K562 (cell line): ENCODE measurements around the gene TRMT10B. TPM values are rescaled to one million over a fixed set of nuclear protein-coding genes. Genes with fewer than 3 reads are reported as not detected.

Experiments used
- ATAC-seq: fragments of 200-7000 bp; cut with Tn5 transposase; 3 replicates; pipeline ENCODE4 v1.9.1; 2020; ENCODE audit warnings: moderate library complexity
- BruUV-seq: library from RNA; stranded (reverse); fragments of 400-500 nt; replicated peaks from 2 replicates; lab custom pipeline; 2021; lab: Mats Ljungman, UMichigan
- CTCF ChIA-PET: fragments of 300-600 bp; formaldehyde crosslinking; extraction: SDS; loops from one replicate; lab custom pipeline; 2021; ENCODE audit warnings: low intra/inter-chr PET ratio; lab: Yijun Ruan, JAX
- POLR2A ChIA-PET: fragments of 300-600, 350-650 bp; sonication (Branson Sonifier 250); formaldehyde crosslinking; extraction: SDS; loops from one replicate; lab custom pipeline; 2021; ENCODE audit warnings: antibody characterized with exemption, inconsistent platforms; lab: Yijun Ruan, JAX
- DNase-seq, 4 experiments: peaks; one replicate each; pipeline versions ENCODE4 v3.0.0 to v3.0.0-alpha.2; 2011 to 2018; ENCODE audit warnings: low spot score in 3 of 4, mixed read lengths in 3 of 4; ENCODE audit errors: extremely low read depth in 1 of 4
- FAIRE-seq: peaks from 2 replicates; lab custom pipeline; 2011; peaks lifted over from hg19 to GRCh38; lab: Jason Lieb, UNC
- H2AFZ ChIP-seq: 2 replicates; pipeline ENCODE4 v1.6.0; 2011; ENCODE audit warnings: low read depth, low read length, control low read depth, inconsistent platforms
- H3K27ac ChIP-seq: fragments of 200-600 bp; 3 replicates; pipeline ENCODE4 v1.8.0; 2011; ENCODE audit warnings: low read depth, mild to moderate bottlenecking, control low read depth, inconsistent platforms, low read length, moderate library complexity, mixed read lengths; ENCODE audit errors: extremely low read depth
- H3K27me3 ChIP-seq, 2 experiments: fragments of 300-600 bp in 1 of 2; 2 replicates in 1 of 2; 3 replicates in 1 of 2; pipeline versions ENCODE4 v1.6.0 to v1.8.0; 2011; ENCODE audit warnings: inconsistent platforms in 2 of 2, low read length in 2 of 2, mild to moderate bottlenecking in 1 of 2, mixed read lengths in 1 of 2, moderate library complexity in 1 of 2; ENCODE audit not compliant: control insufficient read depth in 2 of 2, insufficient read depth in 2 of 2
- H3K36me3 ChIP-seq: fragments of 300-600 bp; 3 replicates; pipeline ENCODE4 v1.8.0; 2011; ENCODE audit warnings: mild to moderate bottlenecking, low read length, inconsistent platforms; ENCODE audit not compliant: control insufficient read depth, insufficient read depth
- H3K4me1 ChIP-seq, 2 experiments: fragments of 200-600 bp in 1 of 2; replicated peaks in 1 of 2; 2 replicates in 1 of 2; 3 replicates in 1 of 2; pipeline versions ENCODE4 v1.5.1 to v1.8.0; 2011; ENCODE audit warnings: inconsistent platforms in 2 of 2, low read length in 2 of 2, mild to moderate bottlenecking in 1 of 2, mixed read lengths in 1 of 2, moderate library complexity in 1 of 2; ENCODE audit not compliant: control insufficient read depth in 2 of 2, insufficient read depth in 2 of 2
- H3K4me2 ChIP-seq: 2 replicates; pipeline ENCODE4 v1.6.1; 2011; ENCODE audit warnings: low read length, control low read depth, inconsistent platforms, mixed read lengths; ENCODE audit not compliant: insufficient read depth
- H3K4me3 ChIP-seq: fragments of 200-600 bp; sonication (generic), shearing (Covaris generic); 2 replicates; pipeline ENCODE4 v1.5.1; 2016; ENCODE audit warnings: control low read depth, inconsistent platforms
- H3K79me2 ChIP-seq: fragments of 200-600 bp; 3 replicates; pipeline ENCODE4 v1.8.0; 2011; ENCODE audit warnings: low read length, inconsistent platforms; ENCODE audit not compliant: control insufficient read depth, insufficient read depth
- H3K9ac ChIP-seq, 2 experiments: 2 replicates each; pipeline versions ENCODE4 v1.6.0 to v1.6.1; 2011; ENCODE audit warnings: low read depth in 2 of 2, low read length in 2 of 2, control low read depth in 1 of 2, inconsistent platforms in 1 of 2, mild to moderate bottlenecking in 1 of 2, mixed read lengths in 1 of 2; ENCODE audit not compliant: insufficient read depth in 1 of 2
- H3K9me1 ChIP-seq: one replicate; pipeline ENCODE4 v1.6.0; 2011; ENCODE audit warnings: inconsistent platforms, mild to moderate bottlenecking, low read length, moderate library complexity; ENCODE audit not compliant: control insufficient read depth, insufficient read depth
- H3K9me3 ChIP-seq: replicated peaks from 2 replicates; pipeline ENCODE4 v1.5.1; 2011; ENCODE audit warnings: low read depth, low read length, inconsistent platforms; ENCODE audit not compliant: control insufficient read depth, insufficient read depth
- H4K20me1 ChIP-seq: replicated peaks from 2 replicates; pipeline ENCODE4 v1.6.1; 2011; ENCODE audit warnings: low read length, inconsistent platforms, mixed read lengths; ENCODE audit not compliant: control insufficient read depth, insufficient read depth
- CEBPB ChIP-seq: fragments of 450-650 bp; IDR thresholded peaks from 2 replicates; pipeline ENCODE4 v1.6.1; 2016; ENCODE audit warnings: missing genetic modification characterization, missing compliant biosample characterization
- HSF4 ChIP-seq: fragments of 250-450 bp; sonication (Bioruptor Pico); IDR thresholded peaks from 2 replicates; pipeline ENCODE4 v2.1.2; 2022; ENCODE audit warnings: mild to moderate bottlenecking, moderate library complexity, borderline replicate concordance
- WGBS: fragments of 100-300 bp; shearing (Covaris generic); methylation state at CpG from one replicate; pipeline ENCODE4 v1.1.6; 2016; ENCODE audit warnings: low coverage, mixed read lengths; ENCODE audit not compliant: insufficient coverage; ENCODE audit errors: missing lambda C conversion rate; 5-methylcytosine and 5-hydroxymethylcytosine counted together
- in situ Hi-C: fragments of 300-500 bp; cut with MboI; formaldehyde crosslinking; loops from 4 replicates; pipeline ENCODE4 v1.15.0; 2018; ENCODE audit warnings: inconsistent platforms, mixed read lengths
- intact Hi-C: fragments of 100-400 bp; cut with micrococcal nuclease; formaldehyde crosslinking; loops from 2 replicates; pipeline ENCODE4 v1.14.2; 2022
- polyA plus RNA-seq, 8 experiments: library from polyadenylated mRNA; depleted of rRNA in 4 of 8; stranded (reverse) in 5 of 8; unstranded in 3 of 8; fragments of >200 nt; fragmentation: Nextera tagmentation in 2 of 8; fragmentation: Illumina TruSeq in 1 of 8; extraction: Ambion mirVana in 2 of 8; extraction: Trizol in 1 of 8; gene quantifications; 2 replicates each; pipeline versions ENCODE4 v1.2.1 to v1.2.3, GENCODE V29; 2011 to 2014; ENCODE audit warnings: inconsistent platforms in 1 of 8, missing spikeins in 1 of 8
- total RNA-seq, 7 experiments: library from RNA; depleted of rRNA in 6 of 7; stranded (reverse); fragments of >200 nt in 6 of 7; fragmentation: Illumina TruSeq in 2 of 7; extraction: Trizol in 2 of 7; gene quantifications; 2 replicates each; pipeline versions ENCODE4 v1.2.1 to v1.2.3, GENCODE V29; 2011 to 2021; ENCODE audit warnings: low replicate concordance in 1 of 7
- TF ChIP-seq, protein P1 (sequence below): conservative IDR thresholded peaks from 2 replicates; pipeline ENCODE4 v1.6.1; 2011; ENCODE audit warnings: low read depth, mild to moderate bottlenecking, low read length; ENCODE audit not compliant: control insufficient read depth

TRMT10B gene
- total and polyA plus RNA-seq, 9 of the 15 experiments (the other 6 are each of a cell fraction or from before 2014, with no cell fraction given), result 2.9 to 13.4 (median 7.0) TPM

DNA sequence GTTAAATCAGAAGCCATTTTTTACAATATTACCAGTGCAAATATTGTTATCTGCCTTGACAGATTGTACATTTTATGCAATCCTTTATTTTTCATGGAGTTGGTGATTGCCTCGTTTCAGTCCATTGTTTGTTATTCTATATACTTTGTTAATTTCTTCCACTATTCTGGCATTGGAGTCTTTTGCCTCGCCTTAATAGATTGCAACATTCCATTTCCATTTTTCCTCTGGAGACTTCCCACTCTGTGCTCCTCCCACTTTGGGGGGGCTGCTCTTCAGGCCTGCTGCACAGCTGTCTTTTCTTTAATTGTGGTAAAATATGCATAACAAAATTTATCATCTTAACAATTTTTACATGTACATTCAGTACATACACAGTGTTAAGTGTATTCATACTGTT, 42.6 kb downstream of the TRMT10B start:
- intact Hi-C loops, result no loop called here

DNA sequence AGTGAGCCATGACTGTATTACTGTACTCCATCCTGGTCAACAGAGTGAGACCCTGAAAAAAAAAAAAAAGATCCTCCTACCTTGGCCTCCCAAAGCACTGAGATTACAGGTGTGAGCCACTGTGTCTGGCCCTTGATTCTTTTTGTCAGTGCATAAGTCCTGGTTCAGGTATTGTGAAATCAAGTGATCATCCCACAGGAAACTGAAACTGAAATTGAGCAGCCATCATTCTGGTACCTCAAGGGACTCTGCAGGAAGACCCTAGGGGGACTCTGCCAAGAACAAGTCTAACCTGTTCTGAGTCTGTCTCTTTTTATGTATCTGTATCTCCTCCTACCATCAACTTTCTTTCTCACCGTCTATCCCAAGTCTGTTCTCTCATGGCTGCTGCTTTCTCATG, 45.1 kb downstream of the TRMT10B start:
- in situ Hi-C loops, result no loop called here
- peaks cover 3% of the 10 kb centered on the region; the same call in 1 of the 3 replicates for H3K36me3 ChIP-seq

More for the DNA sequence above, 42.6 kb downstream of the TRMT10B start:
- H3K9ac ChIP-seq, result no peak overlapping the region
- H3K4me3 ChIP-seq, result no peak overlapping the region
- 53% methylated on average over 2 of the region's 2 CpGs for WGBS
- peak; percentile 62 for TF ChIP-seq CEBPB (tag)
- TF ChIP-seq, protein P1, sequence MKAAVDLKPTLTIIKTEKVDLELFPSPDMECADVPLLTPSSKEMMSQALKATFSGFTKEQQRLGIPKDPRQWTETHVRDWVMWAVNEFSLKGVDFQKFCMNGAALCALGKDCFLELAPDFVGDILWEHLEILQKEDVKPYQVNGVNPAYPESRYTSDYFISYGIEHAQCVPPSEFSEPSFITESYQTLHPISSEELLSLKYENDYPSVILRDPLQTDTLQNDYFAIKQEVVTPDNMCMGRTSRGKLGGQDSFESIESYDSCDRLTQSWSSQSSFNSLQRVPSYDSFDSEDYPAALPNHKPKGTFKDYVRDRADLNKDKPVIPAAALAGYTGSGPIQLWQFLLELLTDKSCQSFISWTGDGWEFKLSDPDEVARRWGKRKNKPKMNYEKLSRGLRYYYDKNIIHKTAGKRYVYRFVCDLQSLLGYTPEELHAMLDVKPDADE, result no peak
- ATAC-seq, result no peak
- ChIA-PET POLR2A (interaction anchor here (1.6 kb wide), 1 partner anchor 12 kb away, joined by 10 read pairs; the partner anchor contains the start of gene EXOSC3), CTCF (no interaction called here)
- no peaks in the 10 kb centered on the region for H3K36me3 ChIP-seq
- no TSS peak for BruUV-seq
- in situ Hi-C loops, result no loop called here
- H3K27ac ChIP-seq, result no peak overlapping the region
- H3K4me1 ChIP-seq, result peaks cover 5 to 15% of the 10 kb centered on the region in 2 experiments; a peak in 3 of 5 replicates
- H3K9me1 ChIP-seq, result no peaks in the 10 kb centered on the region
- DNase-seq, result no peak
- H3K4me2 ChIP-seq, result no peak overlapping the region
- FAIRE-seq, result no peak
- peaks cover 19% of the 10 kb centered on the region for H3K79me2 ChIP-seq
- no peaks in the 10 kb centered on the region for H4K20me1 ChIP-seq
- no peaks in the 10 kb centered on the region for H3K9me3 ChIP-seq
- no peak overlapping the region for H2AFZ ChIP-seq
- H3K27me3 ChIP-seq, result no peaks in the 10 kb centered on the region

More for the DNA sequence above, 45.1 kb downstream of the TRMT10B start:
- no peak overlapping the region for H3K9ac ChIP-seq
- H3K4me3 ChIP-seq, result no peak overlapping the region
- no peak overlapping the region for H3K4me2 ChIP-seq
- H3K9me1 ChIP-seq, result no peaks in the 10 kb centered on the region
- FAIRE-seq, result no peak
- no peak for TF ChIP-seq HSF4 (CRISPR knock-in tag)
- TF ChIP-seq CEBPB (tag), result peak; percentile 81
- TF ChIP-seq, all 486 proteins: peak for 1
- intact Hi-C loops, result no loop called here
- Histone ChIP-seq H3K79me2 (peaks cover 44% of the 10 kb centered on the region), H3K9me3 (no peaks in the 10 kb centered on the region), H3K27me3 (no peaks in the 10 kb centered on the region), H3K27ac (no peak overlapping the region), H4K20me1 (0 out of 2 replicates have a peak, but pooled peaks cover 5% of the 10 kb centered on the region), H3K4me1 (peaks cover 8 to 17% of the 10 kb centered on the region in 2 experiments; a peak in 4 of 5 replicates), H2AFZ (no peak overlapping the region)
- ATAC-seq (no peak), DNase-seq (no peak)
- POLR2A ChIA-PET, result interaction anchor here (0.6 to 2.0 kb wide), 2 partner anchors 14 to 19 kb away, joined by 3 to 4 read pairs; no protein-coding TSS in a partner anchor
- no TSS peak for BruUV-seq
- CTCF ChIA-PET, result no interaction called here
- 68% methylated on average over 1 of the region's 1 CpG for WGBS
